GM10266 (cell line): ENCODE measurements around the gene SNRNP27.
"Not testable (repeated sequence)": the region's sequence is repeated elsewhere in the genome, so short reads cannot be mapped to it uniquely, and the experiment has no call there.

Experiments used
- DNase-seq: peaks from one replicate; pipeline ENCODE4 v3.0.0; 2012; ENCODE audit errors: extremely low spot score
- CTCF ChIP-seq: IDR thresholded peaks from 2 replicates; pipeline ENCODE4 v1.5.1; 2012; ENCODE audit warnings: mild to moderate bottlenecking, low read depth; ENCODE audit not compliant: control insufficient read depth, insufficient read depth; ENCODE audit errors: missing control alignments

The SNRNP27 gene

GRCh38 chr2:69948032-69948962 is 54.5 kb downstream of the SNRNP27 start:
- no peak for DNase-seq
- no peak for TF ChIP-seq CTCF

GRCh38 chr2:69948963-69949645 is 55.3 kb downstream of the SNRNP27 start:
- DNase-seq, result no peak

GRCh38 chr2:69950241-69950640 is 56.5 kb downstream of the SNRNP27 start:
- TF ChIP-seq CTCF, result no peak
- no peak for DNase-seq

More at GRCh38 chr2:69948963-69949645, 55.3 kb downstream of the SNRNP27 start:
- TF ChIP-seq CTCF, result no peak

- DNase-seq, result not testable (repeated sequence)
Observed at GRCh38 chr2:69950671-69951070, 56.9 kb downstream of the SNRNP27 start.

GRCh38 chr2:69952336-69953115 is 58.8 kb downstream of the SNRNP27 start:
- no peak for TF ChIP-seq CTCF

GRCh38 chr2:69954084-69954483 is 60.3 kb downstream of the SNRNP27 start:
- DNase-seq, result no peak
- no peak for TF ChIP-seq CTCF

More at GRCh38 chr2:69952336-69953115, 58.8 kb downstream of the SNRNP27 start:
- no peak for DNase-seq
